Endothelial cell of umbilical vein (primary cell): ENCODE measurements around the gene POSTN. TPM values are rescaled to one million over a fixed set of nuclear protein-coding genes. Genes with fewer than 3 reads are reported as not detected.

Experiments used
- BruUV-seq: library from RNA; stranded (reverse); fragments of 400-500 nt; replicated peaks from 2 replicates; lab custom pipeline; 2021; lab: Mats Ljungman, UMichigan
- CTCF ChIA-PET: fragments of 300-600, 350-600 bp; sonication (Branson Sonifier 250); formaldehyde crosslinking; loops from one replicate; lab custom pipeline; 2021; ENCODE audit warnings: antibody characterized with exemption, inconsistent platforms; lab: Charles Lee
- POLR2A ChIA-PET: fragments of 300-600, 350-600 bp; sonication (Branson Sonifier 250); formaldehyde crosslinking; loops from one replicate; lab custom pipeline; 2021; ENCODE audit warnings: antibody characterized with exemption, inconsistent platforms; lab: Charles Lee
- DNase-seq: peaks from one replicate; pipeline ENCODE4 v3.0.0-alpha.2; 2011; ENCODE audit warnings: low read depth, low spot score
- FAIRE-seq: peaks from 2 replicates; lab custom pipeline; 2011; peaks lifted over from hg19 to GRCh38; lab: Jason Lieb, UNC
- H2AFZ ChIP-seq: 2 replicates; pipeline ENCODE4 v1.6.0; 2012; ENCODE audit warnings: low read depth, low read length, control low read depth, inconsistent platforms
- H3K27ac ChIP-seq: 2 replicates; pipeline ENCODE4 v1.5.1; 2011; ENCODE audit warnings: low read depth, mild to moderate bottlenecking, control low read depth, low read length, moderate library complexity; ENCODE audit not compliant: insufficient read depth
- H3K27me3 ChIP-seq, 2 experiments: 2 replicates each; pipeline versions ENCODE4 v1.6.0 to v1.6.1; 2011; ENCODE audit warnings: low read length in 2 of 2, mixed read lengths in 1 of 2; ENCODE audit not compliant: control insufficient read depth in 2 of 2, insufficient read depth in 2 of 2
- H3K36me3 ChIP-seq, 2 experiments: 2 replicates in 1 of 2; 3 replicates in 1 of 2; pipeline ENCODE4 v1.5.1; 2011; ENCODE audit warnings: low read length in 2 of 2, mild to moderate bottlenecking in 1 of 2, moderate library complexity in 1 of 2; ENCODE audit not compliant: control insufficient read depth in 2 of 2, insufficient read depth in 2 of 2; ENCODE audit errors: extremely low read depth in 1 of 2
- H3K4me1 ChIP-seq: 3 replicates; pipeline ENCODE4 v1.5.1; 2011; ENCODE audit warnings: mild to moderate bottlenecking, low read length; ENCODE audit not compliant: control insufficient read depth, insufficient read depth; ENCODE audit errors: extremely low read depth
- H3K4me2 ChIP-seq: 2 replicates; pipeline ENCODE4 v1.6.1; 2011; ENCODE audit warnings: low read length, control low read depth, mixed read lengths; ENCODE audit not compliant: insufficient read depth
- H3K4me3 ChIP-seq, 3 experiments: fragments of 200-600 bp in 1 of 3; sonication (generic), shearing (Covaris generic) in 1 of 3; replicated peaks in 1 of 3; 2 replicates each; pipeline ENCODE4 v1.5.1; 2011 to 2016; ENCODE audit warnings: control low read depth in 3 of 3, low read length in 3 of 3, mild to moderate bottlenecking in 2 of 3, inconsistent platforms in 1 of 3, low read depth in 1 of 3, moderate library complexity in 1 of 3; ENCODE audit not compliant: insufficient read depth in 1 of 3
- H3K79me2 ChIP-seq: 2 replicates; pipeline ENCODE4 v1.6.0; 2012; ENCODE audit warnings: low read length, inconsistent platforms; ENCODE audit not compliant: control insufficient read depth, insufficient read depth
- H3K9ac ChIP-seq: replicated peaks from 2 replicates; pipeline ENCODE3; 2011; ENCODE audit warnings: low read length, control low read depth; ENCODE audit not compliant: insufficient read depth; ENCODE audit errors: extremely low read depth
- H3K9me1 ChIP-seq: replicated peaks from 3 replicates; pipeline ENCODE4 v1.6.0; 2011; ENCODE audit warnings: mild to moderate bottlenecking, low read length; ENCODE audit not compliant: control insufficient read depth, insufficient read depth; ENCODE audit errors: extremely low read depth
- H3K9me3 ChIP-seq: replicated peaks from 2 replicates; pipeline ENCODE4 v1.5.1; 2012; ENCODE audit warnings: low read length, inconsistent platforms; ENCODE audit not compliant: control insufficient read depth, insufficient read depth
- H4K20me1 ChIP-seq: replicated peaks from 2 replicates; pipeline ENCODE3; 2011; ENCODE audit warnings: mild to moderate bottlenecking, low read length; ENCODE audit not compliant: control insufficient read depth, insufficient read depth; ENCODE audit errors: extremely low read depth
- EZH2 ChIP-seq: IDR thresholded peaks from 2 replicates; pipeline ENCODE4 v1.6.1; 2012; ENCODE audit warnings: borderline replicate concordance, low read depth, mild to moderate bottlenecking, moderate library complexity, low read length, inconsistent platforms; ENCODE audit not compliant: severe bottlenecking
- FOS ChIP-seq: IDR thresholded peaks from 2 replicates; pipeline ENCODE4 v1.6.1; 2011; ENCODE audit warnings: mild to moderate bottlenecking, low read length, moderate library complexity, borderline replicate concordance; ENCODE audit not compliant: insufficient read depth
- GATA2 ChIP-seq: IDR thresholded peaks from 2 replicates; pipeline ENCODE4 v1.7.0; 2011; ENCODE audit warnings: low read depth, mild to moderate bottlenecking, moderate library complexity, mixed read lengths, low read length; ENCODE audit not compliant: insufficient read length, insufficient read depth
- JUN ChIP-seq: IDR thresholded peaks from 2 replicates; pipeline ENCODE4 v1.6.1; 2011; ENCODE audit warnings: borderline replicate concordance, low read depth; ENCODE audit not compliant: insufficient read length, insufficient read depth
- POLR2A ChIP-seq: IDR thresholded peaks from 2 replicates; pipeline ENCODE4 v1.6.1; 2012; ENCODE audit warnings: low read depth, mild to moderate bottlenecking, control low read depth, low read length
- dilution Hi-C: fragments of 300-500 bp; cut with MboI; formaldehyde crosslinking; loops from one replicate; pipeline ENCODE4 v1.15.0; 2019; ENCODE audit warnings: low sequenced_read_pairs; ENCODE audit not compliant: extremely low pct_ligation_motif_present
- intact Hi-C: fragments of 100-400 bp; cut with micrococcal nuclease; formaldehyde crosslinking; loops from one replicate; pipeline ENCODE4 v1.10.0; 2022
- polyA plus RNA-seq, 4 experiments: library from polyadenylated mRNA; depleted of rRNA in 3 of 4; stranded (reverse) in 3 of 4; unstranded in 1 of 4; fragments of >200 nt; gene quantifications; 2 replicates each; pipeline versions ENCODE4 v1.2.1 to v1.2.3, GENCODE V29; 2011 to 2012; ENCODE audit warnings: missing spikeins in 1 of 4
- total RNA-seq: library from RNA; stranded (reverse); gene quantifications from 2 replicates; pipeline ENCODE4 v1.2.3, GENCODE V29; 2021
- TF ChIP-seq, protein P1 (sequence below), 2 donors: IDR thresholded peaks; 1 replicate in 1 of 2; 2 replicates in 1 of 2; pipeline ENCODE4 v1.5.1; 2011; ENCODE audit warnings: low read length in 2 of 2, mild to moderate bottlenecking in 2 of 2, moderate library complexity in 2 of 2, control low read depth in 1 of 2, inconsistent platforms in 1 of 2, low read depth in 1 of 2; ENCODE audit not compliant: insufficient read depth in 1 of 2; ENCODE audit errors: extremely low read depth in 1 of 2
- TF ChIP-seq, protein P2 (sequence below): IDR thresholded peaks from 2 replicates; pipeline ENCODE4 v1.6.1; 2011; ENCODE audit not compliant: insufficient read depth, insufficient read length

Gene POSTN
- total and polyA plus RNA-seq, 2 donors (not counting 3 experiments of a cell fraction or from before 2014, with no cell fraction given), result 0.29 to 0.41 TPM

DNA sequence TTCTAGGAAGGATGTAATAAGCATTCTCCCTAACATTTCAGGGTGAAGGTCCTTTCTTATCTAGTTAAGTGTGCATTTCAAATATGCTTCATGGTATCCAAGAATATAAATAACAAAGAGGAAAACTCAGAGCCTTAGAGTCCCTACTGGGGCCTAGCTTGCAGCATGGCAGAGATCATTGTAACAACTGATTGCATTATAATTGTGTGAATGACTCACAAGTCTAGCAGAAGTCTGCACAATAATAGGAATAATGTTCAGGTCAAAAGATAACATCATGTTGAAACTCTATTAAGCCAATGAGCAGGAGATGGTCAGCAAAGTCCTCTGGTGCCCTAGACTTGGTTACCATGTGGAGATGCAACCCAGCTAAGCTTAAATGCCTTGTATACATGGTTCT is 3.4 kb downstream of the POSTN start:
- BruUV-seq, result no TSS peak
- H3K36me3 ChIP-seq, result no peaks in the 10 kb centered on the region
- ChIA-PET POLR2A (no interaction called here), CTCF (interaction anchor here (0.7 to 1.4 kb wide), 5 partner anchors 9 to 484 kb away, joined by 3 read pairs; no protein-coding TSS in a partner anchor)
- H2AFZ ChIP-seq, result no peak overlapping the region
- H3K4me2 ChIP-seq, result no peak overlapping the region
- dilution Hi-C loops (no loop called here), intact Hi-C loops (no loop called here)
- H4K20me1 ChIP-seq, result no peaks in the 10 kb centered on the region
- peak; percentile 52 for DNase-seq
- TF ChIP-seq, protein P1, sequence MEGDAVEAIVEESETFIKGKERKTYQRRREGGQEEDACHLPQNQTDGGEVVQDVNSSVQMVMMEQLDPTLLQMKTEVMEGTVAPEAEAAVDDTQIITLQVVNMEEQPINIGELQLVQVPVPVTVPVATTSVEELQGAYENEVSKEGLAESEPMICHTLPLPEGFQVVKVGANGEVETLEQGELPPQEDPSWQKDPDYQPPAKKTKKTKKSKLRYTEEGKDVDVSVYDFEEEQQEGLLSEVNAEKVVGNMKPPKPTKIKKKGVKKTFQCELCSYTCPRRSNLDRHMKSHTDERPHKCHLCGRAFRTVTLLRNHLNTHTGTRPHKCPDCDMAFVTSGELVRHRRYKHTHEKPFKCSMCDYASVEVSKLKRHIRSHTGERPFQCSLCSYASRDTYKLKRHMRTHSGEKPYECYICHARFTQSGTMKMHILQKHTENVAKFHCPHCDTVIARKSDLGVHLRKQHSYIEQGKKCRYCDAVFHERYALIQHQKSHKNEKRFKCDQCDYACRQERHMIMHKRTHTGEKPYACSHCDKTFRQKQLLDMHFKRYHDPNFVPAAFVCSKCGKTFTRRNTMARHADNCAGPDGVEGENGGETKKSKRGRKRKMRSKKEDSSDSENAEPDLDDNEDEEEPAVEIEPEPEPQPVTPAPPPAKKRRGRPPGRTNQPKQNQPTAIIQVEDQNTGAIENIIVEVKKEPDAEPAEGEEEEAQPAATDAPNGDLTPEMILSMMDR (IDR thresholded peaks at IDR 0.05; ENCODE audit: extremely low read depth in 1 of 2, insufficient read depth in 1 of 2, low read depth in 1 of 2, low read length in 2 of 2), result no peak
- TF ChIP-seq, protein P2, sequence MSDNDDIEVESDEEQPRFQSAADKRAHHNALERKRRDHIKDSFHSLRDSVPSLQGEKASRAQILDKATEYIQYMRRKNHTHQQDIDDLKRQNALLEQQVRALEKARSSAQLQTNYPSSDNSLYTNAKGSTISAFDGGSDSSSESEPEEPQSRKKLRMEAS, result no peak
- TF ChIP-seq GATA2 (peak; percentile 39), JUN (no peak), POLR2A (no peak), FOS (no peak), EZH2 (no peak)
- no peak overlapping the region for H3K9ac ChIP-seq
- no peaks in the 10 kb centered on the region for H3K9me1 ChIP-seq
- H3K27ac ChIP-seq, result no peak overlapping the region
- no peak for FAIRE-seq
- H3K4me1 ChIP-seq, result peaks cover 12% of the 10 kb centered on the region
- no peaks in the 10 kb centered on the region for H3K79me2 ChIP-seq
- no peaks in the 10 kb centered on the region for H3K9me3 ChIP-seq
- no peak overlapping the region for H3K4me3 ChIP-seq
- H3K27me3 ChIP-seq, result no peaks in the 10 kb centered on the region
